ENCODE data around the gene ZMYND11. TPM values are rescaled to one million over a fixed set of nuclear protein-coding genes. Genes with fewer than 3 reads are reported as not detected.

Gene ZMYND11
- total and polyA plus RNA-seq, 2 of the 13 experiments (the other 11 are each of a cell fraction or from before 2014, with no cell fraction given), result 17.5 to 38.7 TPM

DNA sequence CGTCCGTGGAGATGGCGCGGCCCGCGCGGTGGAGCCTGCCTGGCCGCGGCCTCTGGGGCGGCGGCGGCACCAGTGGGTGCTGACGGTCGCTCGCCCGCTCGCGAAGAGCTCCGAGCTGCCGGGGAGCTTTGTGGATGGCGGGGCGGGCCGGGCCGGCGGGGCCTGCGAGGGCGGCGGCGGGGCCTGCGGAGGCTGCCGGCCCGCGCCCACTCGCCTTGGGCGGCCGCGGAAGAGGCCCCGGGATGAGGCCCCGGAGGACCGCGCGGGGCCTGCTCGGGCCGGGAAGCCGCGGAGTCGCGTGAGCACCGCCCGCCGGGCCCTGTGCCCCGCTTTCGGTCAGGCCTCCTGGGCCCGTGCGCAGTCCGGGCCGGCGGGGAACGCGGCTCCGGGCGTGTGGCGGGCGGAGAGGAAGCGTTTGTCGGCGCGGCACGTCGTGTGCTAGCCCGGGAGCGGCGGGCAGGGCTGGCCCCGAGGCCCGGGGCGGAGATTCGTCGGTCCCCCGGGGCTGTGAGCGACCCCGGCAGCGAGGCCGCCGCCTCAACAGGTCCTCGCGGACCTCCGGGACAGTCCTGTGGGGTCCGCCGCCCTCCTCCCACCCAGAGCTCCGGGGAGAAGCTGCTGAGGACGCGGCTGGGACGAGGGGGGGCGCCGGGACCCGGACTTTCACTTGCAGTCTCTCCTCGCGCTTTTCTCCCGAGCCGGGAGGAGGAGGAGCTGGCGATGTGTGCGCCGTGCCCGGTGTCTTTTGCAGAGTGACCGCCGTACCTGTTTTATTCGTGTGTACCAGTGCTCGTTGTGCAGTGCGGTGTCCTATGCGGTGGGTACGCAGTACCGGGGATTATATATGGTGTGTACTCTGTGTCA is 578 bp downstream of the ZMYND11 start (continued):
- TF ChIP-seq, protein P1, sequence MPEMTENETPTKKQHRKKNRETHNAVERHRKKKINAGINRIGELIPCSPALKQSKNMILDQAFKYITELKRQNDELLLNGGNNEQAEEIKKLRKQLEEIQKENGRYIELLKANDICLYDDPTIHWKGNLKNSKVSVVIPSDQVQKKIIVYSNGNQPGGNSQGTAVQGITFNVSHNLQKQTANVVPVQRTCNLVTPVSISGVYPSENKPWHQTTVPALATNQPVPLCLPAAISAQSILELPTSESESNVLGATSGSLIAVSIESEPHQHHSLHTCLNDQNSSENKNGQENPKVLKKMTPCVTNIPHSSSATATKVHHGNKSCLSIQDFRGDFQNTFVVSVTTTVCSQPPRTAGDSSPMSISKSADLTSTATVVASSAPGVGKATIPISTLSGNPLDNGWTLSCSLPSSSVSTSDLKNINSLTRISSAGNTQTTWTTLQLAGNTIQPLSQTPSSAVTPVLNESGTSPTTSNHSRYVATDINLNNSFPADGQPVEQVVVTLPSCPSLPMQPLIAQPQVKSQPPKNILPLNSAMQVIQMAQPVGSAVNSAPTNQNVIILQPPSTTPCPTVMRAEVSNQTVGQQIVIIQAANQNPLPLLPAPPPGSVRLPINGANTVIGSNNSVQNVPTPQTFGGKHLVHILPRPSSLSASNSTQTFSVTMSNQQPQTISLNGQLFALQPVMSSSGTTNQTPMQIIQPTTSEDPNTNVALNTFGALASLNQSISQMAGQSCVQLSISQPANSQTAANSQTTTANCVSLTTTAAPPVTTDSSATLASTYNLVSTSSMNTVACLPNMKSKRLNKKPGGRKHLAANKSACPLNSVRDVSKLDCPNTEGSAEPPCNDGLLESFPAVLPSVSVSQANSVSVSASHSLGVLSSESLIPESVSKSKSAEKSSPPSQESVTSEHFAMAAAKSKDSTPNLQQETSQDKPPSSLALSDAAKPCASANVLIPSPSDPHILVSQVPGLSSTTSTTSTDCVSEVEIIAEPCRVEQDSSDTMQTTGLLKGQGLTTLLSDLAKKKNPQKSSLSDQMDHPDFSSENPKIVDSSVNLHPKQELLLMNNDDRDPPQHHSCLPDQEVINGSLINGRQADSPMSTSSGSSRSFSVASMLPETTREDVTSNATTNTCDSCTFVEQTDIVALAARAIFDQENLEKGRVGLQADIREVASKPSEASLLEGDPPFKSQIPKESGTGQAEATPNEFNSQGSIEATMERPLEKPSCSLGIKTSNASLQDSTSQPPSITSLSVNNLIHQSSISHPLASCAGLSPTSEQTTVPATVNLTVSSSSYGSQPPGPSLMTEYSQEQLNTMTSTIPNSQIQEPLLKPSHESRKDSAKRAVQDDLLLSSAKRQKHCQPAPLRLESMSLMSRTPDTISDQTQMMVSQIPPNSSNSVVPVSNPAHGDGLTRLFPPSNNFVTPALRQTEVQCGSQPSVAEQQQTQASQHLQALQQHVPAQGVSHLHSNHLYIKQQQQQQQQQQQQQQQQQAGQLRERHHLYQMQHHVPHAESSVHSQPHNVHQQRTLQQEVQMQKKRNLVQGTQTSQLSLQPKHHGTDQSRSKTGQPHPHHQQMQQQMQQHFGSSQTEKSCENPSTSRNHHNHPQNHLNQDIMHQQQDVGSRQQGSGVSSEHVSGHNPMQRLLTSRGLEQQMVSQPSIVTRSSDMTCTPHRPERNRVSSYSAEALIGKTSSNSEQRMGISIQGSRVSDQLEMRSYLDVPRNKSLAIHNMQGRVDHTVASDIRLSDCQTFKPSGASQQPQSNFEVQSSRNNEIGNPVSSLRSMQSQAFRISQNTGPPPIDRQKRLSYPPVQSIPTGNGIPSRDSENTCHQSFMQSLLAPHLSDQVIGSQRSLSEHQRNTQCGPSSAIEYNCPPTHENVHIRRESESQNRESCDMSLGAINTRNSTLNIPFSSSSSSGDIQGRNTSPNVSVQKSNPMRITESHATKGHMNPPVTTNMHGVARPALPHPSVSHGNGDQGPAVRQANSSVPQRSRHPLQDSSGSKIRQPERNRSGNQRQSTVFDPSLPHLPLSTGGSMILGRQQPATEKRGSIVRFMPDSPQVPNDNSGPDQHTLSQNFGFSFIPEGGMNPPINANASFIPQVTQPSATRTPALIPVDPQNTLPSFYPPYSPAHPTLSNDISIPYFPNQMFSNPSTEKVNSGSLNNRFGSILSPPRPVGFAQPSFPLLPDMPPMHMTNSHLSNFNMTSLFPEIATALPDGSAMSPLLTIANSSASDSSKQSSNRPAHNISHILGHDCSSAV (CRISPR knock-in tag; IDR thresholded peaks at IDR 0.05; ENCODE audit: borderline replicate concordance), result no peak
- TF ChIP-seq TAF1 (CRISPR knock-in tag; IDR thresholded peaks at IDR 0.05) (peak; percentile 49), NAIF1 (CRISPR knock-in tag; IDR thresholded peaks at IDR 0.05; ENCODE audit: borderline replicate concordance) (no peak), ZNF792 (CRISPR knock-in tag; IDR thresholded peaks at IDR 0.05) (peak; percentile 48; the same call in 1 of the 2 replicates), ZBTB43 (CRISPR knock-in tag; conservative IDR thresholded peaks at IDR 0.05) (0 out of 2 replicates have a peak, but pooled peaks have one; percentile 49), ZFY (CRISPR knock-in tag; IDR thresholded peaks at IDR 0.05) (peak; percentile 99), ZFP41 (CRISPR knock-in tag; IDR thresholded peaks at IDR 0.05; ENCODE audit: borderline replicate concordance) (no peak), TFE3 (CRISPR knock-in tag; IDR thresholded peaks at IDR 0.05) (peak; percentile 31; the same call in 1 of the 2 replicates), PHF8 (CRISPR knock-in tag; IDR thresholded peaks at IDR 0.05) (peak; percentile 72), ZFP37 (CRISPR knock-in tag; IDR thresholded peaks at IDR 0.05; ENCODE audit: borderline replicate concordance) (no peak)
- TF ChIP-seq, protein P2, sequence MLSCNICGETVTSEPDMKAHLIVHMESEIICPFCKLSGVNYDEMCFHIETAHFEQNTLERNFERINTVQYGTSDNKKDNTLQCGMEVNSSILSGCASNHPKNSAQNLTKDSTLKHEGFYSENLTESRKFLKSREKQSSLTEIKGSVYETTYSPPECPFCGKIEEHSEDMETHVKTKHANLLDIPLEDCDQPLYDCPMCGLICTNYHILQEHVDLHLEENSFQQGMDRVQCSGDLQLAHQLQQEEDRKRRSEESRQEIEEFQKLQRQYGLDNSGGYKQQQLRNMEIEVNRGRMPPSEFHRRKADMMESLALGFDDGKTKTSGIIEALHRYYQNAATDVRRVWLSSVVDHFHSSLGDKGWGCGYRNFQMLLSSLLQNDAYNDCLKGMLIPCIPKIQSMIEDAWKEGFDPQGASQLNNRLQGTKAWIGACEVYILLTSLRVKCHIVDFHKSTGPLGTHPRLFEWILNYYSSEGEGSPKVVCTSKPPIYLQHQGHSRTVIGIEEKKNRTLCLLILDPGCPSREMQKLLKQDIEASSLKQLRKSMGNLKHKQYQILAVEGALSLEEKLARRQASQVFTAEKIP (CRISPR knock-in tag; IDR thresholded peaks at IDR 0.05; ENCODE audit: borderline replicate concordance), result no peak

Measured in HepG2 (cell line).